Measurements from ENCODE around the gene SYN1. TPM values are rescaled to one million over a fixed set of nuclear protein-coding genes. Genes with fewer than 3 reads are reported as not detected.

SYN1 gene
- polyA plus RNA-seq, 1 donor (not counting 4 experiments of a cell fraction or from before 2014, with no cell fraction given) = 0.07 TPM

GRCh38 chrX:47620303-47620685 is 637 bp upstream of the SYN1 start:
- DNase-seq (ENCODE audit: low read depth, low spot score) (no peak), FAIRE-seq (no peak)
- H3K4me2 ChIP-seq (ENCODE audit: control insufficient read depth, extremely low read depth, insufficient read depth, low read depth, low read length) = no peak overlapping the region
- no peaks in the 10 kb centered on the region for H3K36me3 ChIP-seq (ENCODE audit: control insufficient read depth in 2 of 2, extremely low read depth in 1 of 2, insufficient read depth in 2 of 2, low read length in 2 of 2)
- H3K27ac ChIP-seq (ENCODE audit: control insufficient read depth, insufficient read depth, low read length) = no peak overlapping the region
- H3K9me1 ChIP-seq (ENCODE audit: control insufficient read depth, extremely low read depth, insufficient read depth, low read length) = no peaks in the 10 kb centered on the region
- no peak overlapping the region for H3K4me3 ChIP-seq (ENCODE audit: control insufficient read depth in 2 of 3, extremely low read depth in 1 of 3, insufficient read depth in 2 of 3, low read depth in 1 of 3, low read length in 3 of 3)
- H4K20me1 ChIP-seq (ENCODE audit: control insufficient read depth, extremely low read depth, insufficient read depth, low read length) = no peaks in the 10 kb centered on the region
- no peak for TF ChIP-seq EZH2 (IDR thresholded peaks at IDR 0.05; ENCODE audit: low read length)
- TF ChIP-seq CTCF (optimal IDR thresholded peaks at IDR 0.05 in 1 of 3, IDR thresholded peaks at IDR 0.05 in 1 of 3, conservative IDR thresholded peaks at IDR 0.05 in 1 of 3; ENCODE audit: extremely low read depth in 1 of 3, insufficient read depth in 2 of 3, low read length in 3 of 3) = no peak
- H3K9me3 ChIP-seq (ENCODE audit: control insufficient read depth, low read depth, low read length) = no peaks in the 10 kb centered on the region
- no peaks in the 10 kb centered on the region for H3K4me1 ChIP-seq (ENCODE audit: control insufficient read depth, extremely low read depth, insufficient read depth, low read length)
- H3K9ac ChIP-seq (ENCODE audit: control insufficient read depth, extremely low read depth, insufficient read depth, low read length) = no peak overlapping the region
- peaks cover 10% of the 10 kb centered on the region for H3K27me3 ChIP-seq (ENCODE audit: control insufficient read depth, extremely low read depth, insufficient read depth, low read length)
- H3K79me2 ChIP-seq (ENCODE audit: control insufficient read depth, insufficient read depth, low read length) = no peaks in the 10 kb centered on the region
- dilution Hi-C loops (cut with MboI; ENCODE audit: extremely low pct_ligation_motif_present, low sequenced_read_pairs) = no loop called here
- H2AFZ ChIP-seq (ENCODE audit: control insufficient read depth, low read length) = no peak overlapping the region

GRCh38 chrX:47618923-47619485 is 653 bp downstream of the SYN1 start:
- dilution Hi-C loops (cut with MboI; ENCODE audit: extremely low pct_ligation_motif_present, low sequenced_read_pairs) = no loop called here
- Histone ChIP-seq H3K27me3 (ENCODE audit: control insufficient read depth, extremely low read depth, insufficient read depth, low read length) (peaks cover 10% of the 10 kb centered on the region), H3K4me3 (ENCODE audit: control insufficient read depth in 2 of 3, extremely low read depth in 1 of 3, insufficient read depth in 2 of 3, low read depth in 1 of 3, low read length in 3 of 3) (no peak overlapping the region), H3K4me1 (ENCODE audit: control insufficient read depth, extremely low read depth, insufficient read depth, low read length) (no peaks in the 10 kb centered on the region), H4K20me1 (ENCODE audit: control insufficient read depth, extremely low read depth, insufficient read depth, low read length) (no peaks in the 10 kb centered on the region), H3K9me1 (ENCODE audit: control insufficient read depth, extremely low read depth, insufficient read depth, low read length) (no peaks in the 10 kb centered on the region), H3K79me2 (ENCODE audit: control insufficient read depth, insufficient read depth, low read length) (no peaks in the 10 kb centered on the region), H3K4me2 (ENCODE audit: control insufficient read depth, extremely low read depth, insufficient read depth, low read depth, low read length) (no peak overlapping the region), H3K9ac (ENCODE audit: control insufficient read depth, extremely low read depth, insufficient read depth, low read length) (no peak overlapping the region), H3K9me3 (ENCODE audit: control insufficient read depth, low read depth, low read length) (no peaks in the 10 kb centered on the region), H3K36me3 (ENCODE audit: control insufficient read depth in 2 of 2, extremely low read depth in 1 of 2, insufficient read depth in 2 of 2, low read length in 2 of 2) (no peaks in the 10 kb centered on the region), H3K27ac (ENCODE audit: control insufficient read depth, insufficient read depth, low read length) (no peak overlapping the region), H2AFZ (ENCODE audit: control insufficient read depth, low read length) (no peak overlapping the region)
- TF ChIP-seq CTCF (optimal IDR thresholded peaks at IDR 0.05 in 1 of 3, IDR thresholded peaks at IDR 0.05 in 1 of 3, conservative IDR thresholded peaks at IDR 0.05 in 1 of 3; ENCODE audit: extremely low read depth in 1 of 3, insufficient read depth in 2 of 3, low read length in 3 of 3) = no peak
- DNase-seq (ENCODE audit: low read depth, low spot score) = no peak
- no peak for FAIRE-seq
